GM18868 (cell line): ENCODE measurements around the gene AGR3.

Experiments used
- ATAC-seq: cut with Tn5 transposase; IDR thresholded peaks from one replicate; pipeline ENCODE4 v1.9.1; 2021; ENCODE audit warnings: mild to moderate bottlenecking, moderate library complexity; ENCODE audit not compliant: unreplicated experiment

Gene AGR3

GRCh38 chr7:16838891-16839290, 42.9 kb downstream of the AGR3 start:
- no peak for ATAC-seq

DNA sequence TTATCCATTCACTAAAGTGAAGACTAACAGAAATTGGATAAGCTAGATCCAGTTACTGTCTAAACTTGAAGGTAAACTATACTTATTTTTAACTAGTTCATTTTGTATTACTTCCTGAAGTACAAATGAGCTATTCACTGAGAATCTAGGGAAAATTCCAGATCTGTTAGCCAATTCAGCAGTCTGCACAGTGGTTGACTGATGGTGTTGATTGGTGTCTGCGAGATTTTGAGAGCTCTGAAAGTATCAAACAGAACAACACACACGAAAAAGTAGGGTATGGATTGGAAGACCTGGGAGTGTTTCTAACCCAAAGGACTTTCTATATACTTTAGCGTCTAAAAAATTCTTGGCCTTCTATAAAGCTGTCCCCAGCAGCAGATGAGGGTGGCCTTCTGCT, 43.4 kb downstream of the AGR3 start:
- ATAC-seq: no peak

- ATAC-seq: no peak
These were observed 45.3 kb downstream of the AGR3 start for GRCh38 chr7:16836481-16836880.

GRCh38 chr7:16833373-16833772, 48.4 kb downstream of the AGR3 start:
- ATAC-seq: no peak

GRCh38 chr7:16826060-16826459, 55.7 kb downstream of the AGR3 start:
- ATAC-seq: no peak

- ATAC-seq: no peak
These were observed 59.8 kb downstream of the AGR3 start for GRCh38 chr7:16822029-16822428.

GRCh38 chr7:16818732-16819131, 63.1 kb downstream of the AGR3 start:
- no peak for ATAC-seq

DNA sequence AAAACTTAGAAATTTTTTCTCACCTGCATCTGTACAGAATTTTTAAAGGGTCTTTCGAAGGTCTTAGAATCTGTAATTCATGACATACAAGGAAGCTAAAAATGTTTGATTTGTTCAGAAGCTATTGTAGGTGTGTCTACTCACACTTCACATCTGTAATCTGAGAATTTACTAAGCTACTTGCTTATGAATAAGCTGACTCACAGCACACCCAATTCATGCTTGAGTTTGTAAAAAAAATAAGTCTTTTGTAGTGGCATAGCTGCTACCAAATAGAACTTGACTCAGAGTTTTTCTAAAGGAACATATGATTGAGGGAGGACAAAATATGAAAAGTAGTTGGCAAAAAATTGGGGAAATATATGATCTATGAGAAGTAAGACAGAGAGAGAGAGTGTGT, 64.2 kb downstream of the AGR3 start:
- no peak for ATAC-seq

GRCh38 chr7:16816824-16817223, 65.0 kb downstream of the AGR3 start:
- no peak for ATAC-seq

GRCh38 chr7:16815001-16815400, 66.8 kb downstream of the AGR3 start:
- no peak for ATAC-seq

DNA sequence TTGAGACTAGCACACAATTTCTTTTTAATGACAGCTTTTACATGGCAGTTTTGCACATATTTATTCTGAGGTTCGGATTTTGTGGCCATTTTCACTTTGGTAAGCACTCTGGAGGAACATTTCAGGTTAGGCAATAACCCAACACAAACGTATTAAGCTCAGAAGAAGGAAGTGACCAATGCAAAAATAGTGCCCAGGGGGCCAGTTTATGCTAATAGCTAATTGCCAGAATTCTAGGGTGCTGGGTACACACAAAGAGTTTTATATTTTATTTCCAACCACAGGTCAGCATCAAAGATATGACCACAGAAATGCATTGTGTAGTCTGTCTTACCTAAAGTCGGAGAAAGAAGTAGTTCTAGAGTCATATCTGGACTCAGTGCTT, 68.6 kb downstream of the AGR3 start:
- ATAC-seq: no peak

- ATAC-seq: no peak
These were observed 69.1 kb downstream of the AGR3 start for GRCh38 chr7:16812542-16813231.

- no peak for ATAC-seq
These were observed 70.2 kb downstream of the AGR3 start for GRCh38 chr7:16811551-16811950.

GRCh38 chr7:16810573-16810972, 71.2 kb downstream of the AGR3 start:
- no peak for ATAC-seq

DNA sequence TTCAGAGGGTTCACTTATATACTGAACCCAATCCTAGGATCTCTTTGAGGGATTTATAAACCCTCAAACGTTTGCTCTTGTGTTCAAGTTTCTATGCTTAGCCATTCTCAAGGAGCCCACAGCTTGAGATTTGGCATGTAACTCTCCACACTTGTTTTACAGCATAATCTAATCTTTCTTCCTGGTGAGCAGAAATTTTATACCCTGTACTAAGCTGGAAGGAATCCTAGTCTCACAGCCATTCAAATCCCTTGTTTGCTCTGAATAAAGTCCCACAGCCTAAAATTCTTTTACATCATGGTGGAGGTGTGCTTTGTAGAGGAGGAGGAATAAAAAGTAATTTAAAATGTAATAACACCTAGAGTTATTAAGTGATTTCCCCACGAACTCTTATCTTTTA, 71.7 kb downstream of the AGR3 start:
- no peak for ATAC-seq
